Stomach (tissue), 9 donors: ENCODE results near the gene RNF220. TPM values are rescaled to one million over a fixed set of nuclear protein-coding genes. Genes with fewer than 3 reads are reported as not detected.

Experiments
- DNase-seq, 2 donors: peaks; one replicate each; pipeline versions ENCODE4 v3.0.0 to v3.0.0-alpha.2; 2013 to 2019
- H3K27ac ChIP-seq, 5 donors: fragments of 200-600 bp in 4 of 5; sonication (generic) in 4 of 5; one replicate each; pipeline ENCODE4 v1.5.1; 2013 to 2019; ENCODE audit warnings: mild to moderate bottlenecking in 1 of 5, moderate library complexity in 1 of 5
- H3K27me3 ChIP-seq, 3 donors: fragments of 200-600 bp; sonication (generic); one replicate each; pipeline ENCODE4 v1.5.1; 2017 to 2019; ENCODE audit warnings: mixed run types in 1 of 3
- H3K36me3 ChIP-seq, 4 donors: fragments of 200-600 bp; sonication (generic); 1 replicate in 3 of 4; 2 replicates in 1 of 4; pipeline ENCODE4 v1.5.1; 2016 to 2019
- H3K4me1 ChIP-seq, 4 donors: fragments of 200-600 bp; sonication (generic); one replicate each; pipeline ENCODE4 v1.5.1; 2016 to 2019
- H3K4me3 ChIP-seq, 4 donors: fragments of 200-600 bp; sonication (generic) in 3 of 4; one replicate each; pipeline ENCODE4 v1.5.1; 2016 to 2019; ENCODE audit warnings: mild to moderate bottlenecking in 1 of 4
- H3K9me3 ChIP-seq, 4 donors: fragments of 200-600 bp; sonication (generic); one replicate each; pipeline ENCODE4 v1.5.1; 2016 to 2019
- EP300 ChIP-seq: sonication (generic); formaldehyde crosslinking; IDR thresholded peaks from one replicate; pipeline ENCODE4 v1.6.1; 2017; ENCODE audit warnings: antibody characterized with exemption
- POLR2A ChIP-seq, 4 donors: fragments of 450-650 bp; IDR thresholded peaks; one replicate each; pipeline ENCODE4 v1.6.1; 2016; ENCODE audit warnings: antibody characterized with exemption in 4 of 4, control low read depth in 2 of 4, mild to moderate bottlenecking in 1 of 4, moderate library complexity in 1 of 4
- POLR2AphosphoS5 ChIP-seq, 3 donors: sonication (generic); formaldehyde crosslinking; IDR thresholded peaks; one replicate each; pipeline ENCODE4 v1.6.1; 2016; ENCODE audit warnings: antibody characterized with exemption in 3 of 3
- WGBS, 5 donors: extraction: QIAGEN DNeasy Blood & Tissue Kit in 3 of 5; methylation state at CpG; one replicate each; pipeline versions ENCODE4 v1.1.5 to v1.1.7; 2013 to 2018; 5-methylcytosine and 5-hydroxymethylcytosine counted together
- intact Hi-C: fragments of 100-400 bp; cut with DNase I; formaldehyde crosslinking; loops from one replicate; pipeline ENCODE4 v1.15.1; 2023; ENCODE audit warnings: low total_unique reads
- polyA plus RNA-seq, 3 donors: library from polyadenylated mRNA; stranded (reverse); fragments of 200-250 nt; gene quantifications; one replicate each; pipeline ENCODE4 v1.2.3, GENCODE V29; 2013
- small RNA-seq, 4 donors: library from RNA; depleted of rRNA; stranded (forward); fragments of <200 nt; gene quantifications; one replicate each; pipeline ENCODE3, GENCODE V24; 2016
- total RNA-seq, 5 donors: library from RNA; depleted of rRNA; stranded (reverse); fragments of >200 nt; gene quantifications; one replicate each; pipeline versions ENCODE4 v1.1.0 to v1.2.3, GENCODE V29; 2014 to 2016
- TF ChIP-seq, protein P1 (sequence below), 7 experiments: fragments of 450-650 bp in 4 of 7; fragments of 200-600 bp in 3 of 7; sonication (generic) in 3 of 7; IDR thresholded peaks; one replicate each; pipeline ENCODE4 v1.5.1; 2016 to 2019; ENCODE audit warnings: antibody characterized with exemption in 7 of 7, control low read depth in 2 of 7, mild to moderate bottlenecking in 1 of 7
- donor health status: healthy with polysubstance abuse.
- donor health status: Bipolar disorder and iron deficiency.
- donor health status: healthy.

Gene RNF220
- total and polyA plus RNA-seq, 8 donors, result 21.0 to 207 (median 47.2) TPM

DNA sequence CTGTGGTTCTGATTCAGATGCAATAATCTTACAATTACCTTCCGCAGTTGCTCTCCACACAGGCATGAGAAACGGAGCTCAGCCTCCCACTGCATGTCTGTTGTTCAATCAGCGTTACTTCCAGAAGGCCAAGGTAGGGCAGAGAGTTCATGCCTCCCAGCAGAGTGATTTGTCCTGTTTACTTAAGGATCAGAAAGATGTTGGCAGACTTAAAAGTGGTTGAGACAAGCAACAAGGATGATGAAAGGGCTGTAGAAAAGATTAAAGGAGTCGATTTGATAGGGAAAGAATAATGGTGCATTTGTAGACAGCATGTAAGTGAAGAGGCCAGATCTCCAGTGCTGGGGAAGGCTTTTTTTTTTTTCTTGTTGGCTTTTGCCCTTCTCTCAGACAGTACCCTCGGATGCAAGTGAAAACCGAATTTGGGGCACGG, 296.1 kb downstream of the RNF220 start:
- no peak for TF ChIP-seq EP300
- TF ChIP-seq, protein P1, sequence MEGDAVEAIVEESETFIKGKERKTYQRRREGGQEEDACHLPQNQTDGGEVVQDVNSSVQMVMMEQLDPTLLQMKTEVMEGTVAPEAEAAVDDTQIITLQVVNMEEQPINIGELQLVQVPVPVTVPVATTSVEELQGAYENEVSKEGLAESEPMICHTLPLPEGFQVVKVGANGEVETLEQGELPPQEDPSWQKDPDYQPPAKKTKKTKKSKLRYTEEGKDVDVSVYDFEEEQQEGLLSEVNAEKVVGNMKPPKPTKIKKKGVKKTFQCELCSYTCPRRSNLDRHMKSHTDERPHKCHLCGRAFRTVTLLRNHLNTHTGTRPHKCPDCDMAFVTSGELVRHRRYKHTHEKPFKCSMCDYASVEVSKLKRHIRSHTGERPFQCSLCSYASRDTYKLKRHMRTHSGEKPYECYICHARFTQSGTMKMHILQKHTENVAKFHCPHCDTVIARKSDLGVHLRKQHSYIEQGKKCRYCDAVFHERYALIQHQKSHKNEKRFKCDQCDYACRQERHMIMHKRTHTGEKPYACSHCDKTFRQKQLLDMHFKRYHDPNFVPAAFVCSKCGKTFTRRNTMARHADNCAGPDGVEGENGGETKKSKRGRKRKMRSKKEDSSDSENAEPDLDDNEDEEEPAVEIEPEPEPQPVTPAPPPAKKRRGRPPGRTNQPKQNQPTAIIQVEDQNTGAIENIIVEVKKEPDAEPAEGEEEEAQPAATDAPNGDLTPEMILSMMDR (IDR thresholded peaks at IDR 0.05), result no peak
- TF ChIP-seq POLR2A (IDR thresholded peaks at IDR 0.05), result no peak
- TF ChIP-seq POLR2AphosphoS5 (IDR thresholded peaks at IDR 0.05), result no peak
- Histone ChIP-seq H3K9me3 (no peaks in the 10 kb centered on the region), H3K36me3 (no peaks in the 10 kb centered on the region), H3K4me1 (no peaks in the 10 kb centered on the region), H3K27ac (no peak overlapping the region), H3K4me3 (no peak overlapping the region), H3K27me3 (no peaks in the 10 kb centered on the region)
- intact Hi-C loops, result no loop called here
- no peak for DNase-seq
- WGBS, 5 donors, result 50 to 69% (median 62%) methylated on average over 6 to 7 of the region's 7 CpGs

Small RNAs within 50 kb of the gene (small RNA-seq; reads per million reads assigned to genes)
- 0 reads per million in 4 donors for gene MIR5584
- 0 reads per million in 4 donors for gene RNU6-369P

Other genes starting within 250 kb of the RNF220 start
- gene DMAP1, start 191.8 kb upstream of the RNF220 start, total RNA-seq, result 100 to 1,000 TPM in 1 of 5 donors, 10 to 100 TPM in 4; 29.7 to 141 (median 90.6) TPM
- gene DMAP1, start 191.8 kb upstream of the RNF220 start, polyA plus RNA-seq, result 10 to 100 TPM; 35.2 to 65.1 (median 49.7) TPM
- 100 to 1,000 TPM in 1 of 5 donors, 10 to 100 TPM in 4; 18.7 to 110 (median 30.1) TPM for gene ERI3, start 50.0 kb upstream of the RNF220 start, total RNA-seq
- gene ERI3, start 50.0 kb upstream of the RNF220 start, polyA plus RNA-seq, result 10 to 100 TPM; 27.1 to 35.9 (median 30.1) TPM